Keratinocyte (primary cell): ENCODE measurements around the gene CCL25. TPM values are rescaled to one million over a fixed set of nuclear protein-coding genes. Genes with fewer than 3 reads are reported as not detected.

Experiments
- DNase-seq: peaks from one replicate; pipeline ENCODE4 v3.0.0-alpha.2; 2011; ENCODE audit warnings: low read depth, missing footprints, low spot score
- FAIRE-seq: peaks from 2 replicates; lab custom pipeline; 2011; peaks lifted over from hg19 to GRCh38; lab: Jason Lieb, UNC
- H2AFZ ChIP-seq: 2 replicates; pipeline ENCODE4 v1.6.0; 2012; ENCODE audit warnings: low read length, control low read depth, inconsistent platforms; ENCODE audit not compliant: control insufficient read depth
- H3K27ac ChIP-seq: 2 replicates; pipeline ENCODE4 v1.5.1; 2011; ENCODE audit warnings: low read length; ENCODE audit not compliant: control insufficient read depth, insufficient read depth
- H3K27me3 ChIP-seq: 3 replicates; pipeline ENCODE4 v1.6.0; 2011; ENCODE audit warnings: low read length; ENCODE audit not compliant: control insufficient read depth, insufficient read depth; ENCODE audit errors: extremely low read depth
- H3K36me3 ChIP-seq, 2 experiments: 2 replicates in 1 of 2; 3 replicates in 1 of 2; pipeline ENCODE4 v1.5.1; 2011; ENCODE audit warnings: low read length in 2 of 2, mild to moderate bottlenecking in 1 of 2; ENCODE audit not compliant: control insufficient read depth in 2 of 2, insufficient read depth in 2 of 2; ENCODE audit errors: extremely low read depth in 1 of 2
- H3K4me1 ChIP-seq: 3 replicates; pipeline ENCODE4 v1.5.1; 2011; ENCODE audit warnings: low read length; ENCODE audit not compliant: control insufficient read depth, insufficient read depth; ENCODE audit errors: extremely low read depth
- H3K4me2 ChIP-seq: 3 replicates; pipeline ENCODE4 v1.6.0; 2011; ENCODE audit warnings: low read depth, low read length; ENCODE audit not compliant: control insufficient read depth, insufficient read depth; ENCODE audit errors: extremely low read depth
- H3K4me3 ChIP-seq, 3 experiments: fragments of 200-600 bp in 1 of 3; sonication (generic) in 1 of 3; 2 replicates in 2 of 3; 3 replicates in 1 of 3; pipeline ENCODE4 v1.5.1; 2011 to 2016; ENCODE audit warnings: low read length in 3 of 3, mild to moderate bottlenecking in 3 of 3, control low read depth in 2 of 3, inconsistent platforms in 1 of 3, low read depth in 1 of 3, mixed read lengths in 1 of 3, mixed run types in 1 of 3, moderate library complexity in 1 of 3; ENCODE audit not compliant: control insufficient read depth in 2 of 3, insufficient read depth in 2 of 3; ENCODE audit errors: extremely low read depth in 1 of 3
- H3K79me2 ChIP-seq: 2 replicates; pipeline ENCODE4 v1.6.0; 2012; ENCODE audit warnings: low read length; ENCODE audit not compliant: control insufficient read depth, insufficient read depth
- H3K9ac ChIP-seq: 3 replicates; pipeline ENCODE4 v1.6.0; 2011; ENCODE audit warnings: low read length; ENCODE audit not compliant: control insufficient read depth, insufficient read depth; ENCODE audit errors: extremely low read depth
- H3K9me1 ChIP-seq: 3 replicates; pipeline ENCODE4 v1.6.0; 2011; ENCODE audit warnings: low read length; ENCODE audit not compliant: control insufficient read depth, insufficient read depth; ENCODE audit errors: extremely low read depth
- H3K9me3 ChIP-seq: 2 replicates; pipeline ENCODE4 v1.5.1; 2012; ENCODE audit warnings: low read depth, low read length; ENCODE audit not compliant: control insufficient read depth
- H4K20me1 ChIP-seq: 3 replicates; pipeline ENCODE4 v1.6.0; 2011; ENCODE audit warnings: low read length; ENCODE audit not compliant: control insufficient read depth, insufficient read depth; ENCODE audit errors: extremely low read depth
- EZH2 ChIP-seq: IDR thresholded peaks from one replicate; pipeline ENCODE4 v1.6.1; 2012; ENCODE audit warnings: inconsistent platforms, mild to moderate bottlenecking, low read length, moderate library complexity
- dilution Hi-C: fragments of 300-500 bp; cut with MboI; formaldehyde crosslinking; loops from one replicate; pipeline ENCODE4 v1.7.0; 2020; ENCODE audit warnings: low sequenced_read_pairs; ENCODE audit not compliant: extremely low pct_ligation_motif_present
- polyA plus RNA-seq, 5 experiments: library from polyadenylated mRNA; depleted of rRNA in 3 of 5; stranded (reverse) in 3 of 5; stranded (forward) in 1 of 5; unstranded in 1 of 5; fragments of >200 nt; gene quantifications; 1 replicate in 1 of 5; 2 replicates in 3 of 5; 3 replicates in 1 of 5; pipeline versions ENCODE4 v1.2.1 to v1.2.3, GENCODE V29; 2011 to 2012; ENCODE audit warnings: missing spikeins in 2 of 5, low read depth in 1 of 5, low replicate concordance in 1 of 5
- TF ChIP-seq, protein P1 (sequence below), 3 experiments: IDR thresholded peaks in 1 of 3; conservative IDR thresholded peaks in 1 of 3; optimal IDR thresholded peaks in 1 of 3; 2 replicates in 2 of 3; 3 replicates in 1 of 3; pipeline versions ENCODE3 to v1.5.1; 2011; ENCODE audit warnings: low read length in 3 of 3, mild to moderate bottlenecking in 3 of 3, moderate library complexity in 2 of 3, control low read depth in 1 of 3, inconsistent platforms in 1 of 3; ENCODE audit not compliant: insufficient read depth in 2 of 3; ENCODE audit errors: extremely low read depth in 1 of 3

The CCL25 gene
- polyA plus RNA-seq, 1 donor (not counting 4 experiments of a cell fraction or from before 2014, with no cell fraction given), result not detected

DNA sequence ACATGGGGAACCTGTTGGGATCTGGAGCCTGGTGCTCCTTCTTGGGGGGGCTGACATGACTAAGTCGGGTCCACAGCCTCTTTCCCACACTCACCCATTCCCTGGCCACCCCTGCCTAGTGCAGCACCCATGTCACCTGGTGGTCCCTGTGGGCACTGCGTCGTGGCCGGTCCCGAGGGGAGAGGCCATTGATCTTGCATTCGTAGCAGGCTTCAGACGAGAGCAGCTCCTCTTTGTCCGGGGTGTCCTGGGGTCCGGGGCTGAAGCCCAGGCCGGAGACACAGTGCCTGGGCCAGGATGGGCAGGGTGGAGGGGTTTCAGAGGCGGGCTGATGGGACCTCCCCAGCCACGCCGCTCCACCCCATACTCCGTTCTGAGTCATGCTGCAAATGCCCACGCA is 19.4 kb downstream of the CCL25 start:
- Histone ChIP-seq H3K4me2 (no peak overlapping the region), H3K9me3 (peaks cover 8% of the 10 kb centered on the region), H3K4me1 (no peaks in the 10 kb centered on the region), H2AFZ (no peak overlapping the region), H3K4me3 (no peak overlapping the region), H3K79me2 (no peaks in the 10 kb centered on the region), H3K36me3 (no peaks in the 10 kb centered on the region), H3K27me3 (no peaks in the 10 kb centered on the region), H3K9me1 (no peaks in the 10 kb centered on the region), H3K27ac (no peak overlapping the region), H4K20me1 (no peaks in the 10 kb centered on the region), H3K9ac (no peak overlapping the region)
- dilution Hi-C loops, result no loop called here
- DNase-seq (no peak), FAIRE-seq (no peak)
- TF ChIP-seq, protein P1, sequence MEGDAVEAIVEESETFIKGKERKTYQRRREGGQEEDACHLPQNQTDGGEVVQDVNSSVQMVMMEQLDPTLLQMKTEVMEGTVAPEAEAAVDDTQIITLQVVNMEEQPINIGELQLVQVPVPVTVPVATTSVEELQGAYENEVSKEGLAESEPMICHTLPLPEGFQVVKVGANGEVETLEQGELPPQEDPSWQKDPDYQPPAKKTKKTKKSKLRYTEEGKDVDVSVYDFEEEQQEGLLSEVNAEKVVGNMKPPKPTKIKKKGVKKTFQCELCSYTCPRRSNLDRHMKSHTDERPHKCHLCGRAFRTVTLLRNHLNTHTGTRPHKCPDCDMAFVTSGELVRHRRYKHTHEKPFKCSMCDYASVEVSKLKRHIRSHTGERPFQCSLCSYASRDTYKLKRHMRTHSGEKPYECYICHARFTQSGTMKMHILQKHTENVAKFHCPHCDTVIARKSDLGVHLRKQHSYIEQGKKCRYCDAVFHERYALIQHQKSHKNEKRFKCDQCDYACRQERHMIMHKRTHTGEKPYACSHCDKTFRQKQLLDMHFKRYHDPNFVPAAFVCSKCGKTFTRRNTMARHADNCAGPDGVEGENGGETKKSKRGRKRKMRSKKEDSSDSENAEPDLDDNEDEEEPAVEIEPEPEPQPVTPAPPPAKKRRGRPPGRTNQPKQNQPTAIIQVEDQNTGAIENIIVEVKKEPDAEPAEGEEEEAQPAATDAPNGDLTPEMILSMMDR (optimal IDR thresholded peaks at IDR 0.05 in 1 of 3, IDR thresholded peaks at IDR 0.05 in 1 of 3, conservative IDR thresholded peaks at IDR 0.05 in 1 of 3; ENCODE audit: extremely low read depth in 1 of 3, insufficient read depth in 2 of 3, low read length in 3 of 3), result no peak
- TF ChIP-seq EZH2, result no peak

DNA sequence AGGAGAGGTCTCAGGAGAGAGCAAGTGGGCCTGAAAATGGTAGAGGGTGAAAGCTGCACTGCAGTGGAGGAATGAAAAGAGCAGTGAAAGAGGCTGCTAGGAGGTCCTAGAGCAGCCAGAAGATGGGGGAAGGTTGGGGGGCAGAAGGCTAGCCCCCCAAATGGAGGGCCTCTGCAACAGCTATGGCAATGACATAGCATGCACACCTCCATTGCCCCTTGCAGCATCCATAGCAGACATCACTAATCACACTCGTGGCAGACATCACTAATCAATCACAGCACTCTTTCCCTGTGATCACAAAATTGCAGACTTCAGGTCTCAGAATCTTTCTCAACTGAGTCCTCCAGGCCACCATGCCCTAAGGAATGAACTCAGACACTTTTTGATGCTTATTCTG is 21.9 kb downstream of the CCL25 start:
- Histone ChIP-seq H2AFZ (no peak overlapping the region), H3K4me1 (no peaks in the 10 kb centered on the region), H3K9ac (no peak overlapping the region), H3K27ac (no peak overlapping the region), H3K4me2 (no peak overlapping the region), H3K79me2 (no peaks in the 10 kb centered on the region), H3K9me3 (peaks cover 6% of the 10 kb centered on the region), H4K20me1 (no peaks in the 10 kb centered on the region), H3K4me3 (no peak overlapping the region), H3K9me1 (no peaks in the 10 kb centered on the region), H3K27me3 (no peaks in the 10 kb centered on the region), H3K36me3 (no peaks in the 10 kb centered on the region)
- FAIRE-seq (no peak), DNase-seq (no peak)
- TF ChIP-seq, protein P1 (optimal IDR thresholded peaks at IDR 0.05 in 1 of 3, IDR thresholded peaks at IDR 0.05 in 1 of 3, conservative IDR thresholded peaks at IDR 0.05 in 1 of 3; ENCODE audit: extremely low read depth in 1 of 3, insufficient read depth in 2 of 3, low read length in 3 of 3), result no peak
- TF ChIP-seq EZH2, result no peak
- dilution Hi-C loops, result no loop called here
